ENCODE results near the gene SLA2. TPM values are rescaled to one million over a fixed set of nuclear protein-coding genes. Genes with fewer than 3 reads are reported as not detected.
"Not testable (repeated sequence)": the region's sequence is repeated elsewhere in the genome, so short reads cannot be mapped to it uniquely, and the experiment has no call there.

Gene SLA2
- total RNA-seq, 1 donor from 2014 or later: not detected

DNA sequence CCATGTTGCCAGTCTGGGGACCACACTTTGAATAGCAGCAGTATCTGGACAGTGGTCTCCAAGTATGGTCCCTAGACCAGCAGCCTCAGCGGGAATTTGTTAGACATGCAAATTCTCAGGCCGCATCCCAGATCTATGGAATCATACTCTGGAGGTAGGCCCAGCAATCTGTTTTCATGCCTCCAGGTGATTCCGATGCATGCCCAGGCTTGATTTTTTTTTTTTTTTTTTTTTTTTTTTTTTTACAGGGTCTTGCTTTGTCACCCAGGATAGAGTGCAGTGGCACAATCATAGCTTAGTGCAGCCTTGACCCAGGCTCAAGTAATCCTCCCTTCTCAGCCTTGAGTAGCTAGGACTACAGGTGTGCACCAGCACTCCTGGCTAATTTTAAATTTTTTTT lies 682 bp upstream of the SLA2 start:
- DNase-seq (ENCODE audit: extremely low read depth, low read depth, low spot score): no peak

DNA sequence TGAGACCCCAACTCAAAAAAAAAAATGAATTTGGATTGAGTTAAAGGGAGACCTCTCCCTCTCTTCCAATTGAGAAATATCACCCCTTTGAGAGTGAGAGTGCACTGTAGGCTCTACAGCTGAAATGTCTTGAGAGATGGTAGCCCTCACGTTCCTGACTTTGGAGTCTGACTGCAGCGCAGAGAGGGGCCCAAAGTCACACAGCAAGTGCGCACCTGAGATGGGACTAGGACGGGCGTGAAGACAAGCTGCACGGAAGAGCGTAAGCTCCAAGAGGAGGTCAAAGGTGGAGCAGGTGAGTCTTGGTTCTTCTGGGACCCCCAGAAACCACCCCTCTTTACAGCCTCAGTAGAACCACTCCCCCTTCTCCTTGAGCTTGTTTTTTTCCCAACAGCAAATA lies 643 bp downstream of the SLA2 start:
- no peak for DNase-seq (ENCODE audit: extremely low read depth, low read depth, low spot score)

DNA sequence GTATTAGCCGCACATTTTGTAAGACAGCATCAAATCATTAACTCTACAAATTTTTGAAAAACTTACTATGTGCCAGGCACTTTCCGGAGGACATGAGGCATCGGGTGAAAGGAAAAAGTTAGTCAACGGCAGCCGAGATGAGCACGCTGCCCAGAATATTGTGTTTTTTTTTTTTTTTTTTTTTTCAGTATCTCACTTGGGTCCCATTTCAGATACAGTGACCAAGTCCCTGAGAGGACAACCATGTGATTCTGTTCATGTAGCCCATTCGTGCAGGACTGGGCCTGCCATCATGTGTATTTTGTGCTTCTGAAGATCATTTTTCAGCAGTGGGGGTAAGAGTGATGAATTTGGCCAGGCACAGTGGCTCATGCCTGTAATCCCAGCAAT lies 1.3 kb downstream of the SLA2 start:
- no peak for DNase-seq (ENCODE audit: extremely low read depth, low read depth, low spot score)

DNA sequence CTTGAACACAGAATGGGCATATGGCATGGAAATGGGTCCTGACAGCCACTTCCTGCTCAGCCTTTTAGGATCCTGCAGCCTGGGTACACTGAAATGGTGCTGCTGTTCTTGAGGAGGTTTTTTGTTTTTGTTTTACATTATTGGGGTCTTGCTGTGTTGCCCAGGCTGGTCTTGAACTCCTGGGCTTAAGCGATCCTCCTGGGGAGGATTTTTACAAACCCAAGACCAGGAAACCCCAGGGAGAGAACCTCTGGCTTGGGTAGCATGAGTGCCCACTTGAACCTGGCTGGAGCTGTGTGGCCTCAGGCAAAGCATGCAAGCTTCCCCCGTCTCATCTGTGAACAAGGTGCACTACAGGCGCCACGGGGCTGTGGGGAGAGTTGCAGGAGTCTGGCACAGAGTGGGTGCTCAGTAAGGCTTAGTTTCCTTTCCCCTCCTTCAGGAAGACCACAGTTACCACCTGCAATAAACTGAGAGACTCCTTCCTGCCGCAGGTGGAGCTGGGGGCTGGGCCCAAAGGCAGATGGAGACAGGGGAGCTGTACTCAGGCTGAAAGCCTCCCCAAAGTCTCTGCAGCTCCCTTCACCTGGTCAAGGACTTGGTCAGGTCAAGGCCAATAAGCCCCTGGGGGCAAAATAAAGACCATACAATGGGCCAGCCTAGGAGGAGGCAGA lies 1.8 kb downstream of the SLA2 start:
- no peak for DNase-seq (ENCODE audit: extremely low read depth, low read depth, low spot score)

DNA sequence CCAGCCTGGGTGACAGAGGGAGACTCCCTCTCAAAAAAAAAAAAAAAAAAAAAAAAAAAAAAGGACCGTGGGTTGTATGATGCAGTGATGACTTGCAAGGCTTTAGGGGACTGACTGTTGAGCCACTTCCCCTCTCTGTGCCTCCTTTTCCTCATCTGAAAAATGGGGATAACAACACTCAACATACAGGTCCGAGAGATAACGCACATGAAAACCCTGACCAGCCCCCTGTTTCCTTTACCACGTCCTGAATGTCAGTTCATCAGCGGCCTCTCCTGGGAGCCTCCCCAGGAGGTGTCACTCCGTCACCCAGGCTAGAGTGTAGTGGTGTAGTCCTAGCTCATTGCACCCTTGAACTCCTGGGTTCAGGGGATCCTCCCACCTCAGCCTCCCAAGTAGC lies 3.9 kb downstream of the SLA2 start:
- DNase-seq (ENCODE audit: extremely low read depth, low read depth, low spot score): no peak

DNA sequence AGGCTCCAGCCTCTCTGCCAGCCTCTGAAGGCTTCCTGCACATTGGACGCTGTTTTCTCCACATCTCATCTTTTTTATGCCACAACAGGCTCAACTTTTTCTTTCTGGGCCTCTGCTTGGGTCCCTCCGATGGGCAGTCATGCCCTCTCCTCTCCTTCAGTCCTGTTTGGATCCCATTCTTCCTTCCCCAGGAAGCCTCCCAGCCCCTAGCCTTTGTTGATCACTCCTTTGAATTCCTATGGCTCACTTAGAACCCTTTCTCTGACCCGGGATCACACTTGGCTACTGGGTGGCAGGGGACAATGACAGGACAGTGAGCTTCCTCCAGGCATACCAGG lies 4.5 kb downstream of the SLA2 start:
- DNase-seq (ENCODE audit: extremely low read depth, low read depth, low spot score): no peak

DNA sequence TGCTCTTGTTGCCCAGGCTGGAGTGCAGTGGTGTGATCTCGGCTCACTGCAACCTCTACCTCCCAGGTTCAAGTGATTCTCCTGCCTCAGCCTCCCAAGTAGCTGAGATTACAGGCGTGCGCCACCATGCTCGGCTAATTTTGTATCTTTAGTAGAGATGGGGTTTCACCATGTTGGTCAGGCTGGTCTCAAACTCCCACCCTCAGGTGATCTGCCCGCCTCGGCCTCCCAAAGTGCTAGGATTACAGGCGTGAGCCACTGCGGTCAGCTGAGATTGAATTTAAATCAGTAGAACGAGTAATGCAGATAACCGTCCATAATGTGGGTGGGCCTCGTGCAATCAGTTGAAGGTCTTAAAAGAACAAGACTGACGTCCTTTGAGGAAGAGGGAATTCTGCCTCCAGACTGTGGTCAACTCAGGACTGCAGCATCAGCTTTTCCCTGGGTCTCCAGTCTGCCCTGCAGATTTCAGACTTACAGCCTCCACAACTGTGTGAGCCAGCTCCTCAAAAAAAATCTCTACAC lies 7.1 kb downstream of the SLA2 start:
- not testable (repeated sequence) for DNase-seq (ENCODE audit: extremely low read depth, low read depth, low spot score)

DNA sequence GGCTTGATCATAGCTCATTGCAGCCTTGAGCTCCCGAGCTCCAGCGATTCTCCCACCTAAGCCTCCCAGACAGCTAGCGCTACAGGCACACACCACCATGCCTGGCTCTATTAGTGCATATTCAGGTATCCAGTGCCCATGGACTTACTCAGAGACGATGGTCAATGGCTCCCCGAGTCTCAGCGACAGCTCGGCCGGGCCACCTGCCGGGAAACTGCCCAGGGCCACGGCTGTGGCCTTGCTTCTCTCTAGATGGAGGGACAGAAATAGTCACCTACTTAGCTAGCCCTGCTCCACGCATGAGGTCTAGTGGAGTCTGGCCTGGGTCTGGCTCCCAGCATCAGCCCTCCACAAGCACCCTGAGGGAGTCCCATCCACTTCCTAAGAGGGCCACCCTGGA lies 11.7 kb downstream of the SLA2 start:
- no peak for DNase-seq (ENCODE audit: extremely low read depth, low read depth, low spot score)

DNA sequence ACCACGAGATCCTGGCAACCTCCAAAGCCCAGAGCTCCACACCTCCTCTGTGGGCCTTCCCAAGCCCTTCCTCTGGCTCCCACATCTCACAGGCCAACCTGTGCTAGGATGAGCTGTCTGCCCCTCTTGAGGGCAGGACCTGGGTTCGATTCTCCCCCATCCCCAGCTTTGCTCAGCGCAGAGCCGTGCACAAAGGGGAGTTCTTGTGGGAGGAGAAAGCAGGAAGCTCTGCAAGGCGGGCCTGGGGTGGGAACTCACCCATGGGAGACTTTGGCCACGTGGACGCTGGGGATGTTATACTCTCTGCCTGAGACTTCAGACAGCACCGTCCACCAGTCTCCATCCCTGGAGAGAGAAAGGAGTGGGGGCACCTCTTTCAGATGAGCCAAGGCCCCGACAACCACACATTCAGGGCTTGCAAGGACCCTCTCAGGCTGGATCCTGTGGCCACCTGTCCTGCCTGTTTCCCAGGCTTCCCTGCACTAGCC lies 12.7 kb downstream of the SLA2 start:
- no peak for DNase-seq (ENCODE audit: extremely low read depth, low read depth, low spot score)

DNA sequence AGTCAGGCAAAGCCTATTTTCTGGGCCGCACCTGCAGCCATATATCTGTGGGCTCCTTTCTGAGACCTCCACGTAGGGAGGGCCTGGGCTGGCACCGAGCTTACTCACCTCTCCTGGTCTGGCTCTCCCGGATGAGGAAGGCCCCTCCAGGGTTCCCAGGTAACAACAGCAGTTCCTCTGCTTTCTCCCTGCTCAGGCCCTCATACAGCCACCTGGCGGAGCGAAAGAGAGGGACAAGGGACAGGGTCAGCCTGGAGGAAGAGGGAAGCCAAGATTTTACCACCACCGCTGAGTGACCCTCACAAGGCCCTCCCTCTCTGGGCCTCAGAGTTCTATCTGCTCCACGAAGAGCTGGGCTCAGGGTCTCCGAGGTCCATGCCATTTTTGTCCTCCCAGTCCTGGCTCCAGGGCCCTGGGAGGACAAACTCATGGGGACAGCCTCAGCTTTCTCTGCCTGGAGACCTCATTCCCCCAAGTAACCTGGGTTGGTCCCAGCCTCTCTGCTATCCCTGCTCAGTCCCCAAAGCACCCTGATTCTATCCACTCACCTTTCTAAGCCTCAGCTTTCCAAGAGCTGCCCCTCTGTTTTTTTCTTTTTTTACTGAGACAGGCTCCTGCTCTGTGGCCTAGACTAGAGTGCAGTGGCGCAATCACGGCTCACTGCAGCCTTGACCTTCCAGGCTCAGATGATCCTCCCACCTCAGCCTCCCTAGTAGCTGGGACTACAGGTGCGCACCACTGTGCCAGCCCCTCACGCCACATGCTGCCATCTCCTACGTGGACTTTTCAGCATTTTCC lies 13.3 kb downstream of the SLA2 start:
- no peak for DNase-seq (ENCODE audit: extremely low read depth, low read depth, low spot score)

DNA sequence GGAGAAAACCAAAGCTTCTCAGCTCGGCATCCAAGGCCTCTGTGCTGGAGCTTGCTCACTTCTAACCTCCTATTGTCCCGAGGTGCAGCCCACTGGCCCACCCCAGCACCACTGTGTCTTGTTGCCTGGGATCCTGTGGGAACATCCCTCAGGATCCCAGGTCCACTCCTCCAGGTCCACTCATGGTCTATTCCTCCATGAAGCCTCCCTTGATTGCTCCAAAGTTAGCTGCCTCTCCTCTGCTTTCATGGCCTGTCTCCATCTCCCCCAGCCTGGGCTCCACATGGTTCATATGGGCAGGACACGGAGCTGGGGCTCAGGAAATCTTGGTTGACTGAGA lies 13.9 kb downstream of the SLA2 start:
- DNase-seq (ENCODE audit: extremely low read depth, low read depth, low spot score): no peak

DNA sequence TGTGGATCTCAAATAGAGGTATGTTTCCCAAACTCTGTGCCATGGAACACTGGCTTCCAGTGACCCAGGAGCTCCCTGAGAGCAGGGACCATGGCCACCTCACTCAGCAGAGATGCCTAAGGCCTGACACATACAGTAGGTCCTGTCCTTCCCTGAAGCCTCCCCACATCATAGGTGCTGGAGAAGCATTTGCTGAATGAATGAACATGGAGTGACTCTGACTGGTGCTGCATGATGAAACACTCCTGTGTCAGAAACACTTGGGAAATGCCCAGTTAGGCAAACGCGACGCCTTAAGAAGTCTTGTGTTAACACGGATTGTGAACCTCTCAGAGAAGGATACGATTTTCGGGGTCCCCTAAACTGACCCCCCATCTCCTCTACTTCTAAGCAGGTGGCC lies 14.3 kb downstream of the SLA2 start:
- DNase-seq (ENCODE audit: extremely low read depth, low read depth, low spot score): no peak

DNA sequence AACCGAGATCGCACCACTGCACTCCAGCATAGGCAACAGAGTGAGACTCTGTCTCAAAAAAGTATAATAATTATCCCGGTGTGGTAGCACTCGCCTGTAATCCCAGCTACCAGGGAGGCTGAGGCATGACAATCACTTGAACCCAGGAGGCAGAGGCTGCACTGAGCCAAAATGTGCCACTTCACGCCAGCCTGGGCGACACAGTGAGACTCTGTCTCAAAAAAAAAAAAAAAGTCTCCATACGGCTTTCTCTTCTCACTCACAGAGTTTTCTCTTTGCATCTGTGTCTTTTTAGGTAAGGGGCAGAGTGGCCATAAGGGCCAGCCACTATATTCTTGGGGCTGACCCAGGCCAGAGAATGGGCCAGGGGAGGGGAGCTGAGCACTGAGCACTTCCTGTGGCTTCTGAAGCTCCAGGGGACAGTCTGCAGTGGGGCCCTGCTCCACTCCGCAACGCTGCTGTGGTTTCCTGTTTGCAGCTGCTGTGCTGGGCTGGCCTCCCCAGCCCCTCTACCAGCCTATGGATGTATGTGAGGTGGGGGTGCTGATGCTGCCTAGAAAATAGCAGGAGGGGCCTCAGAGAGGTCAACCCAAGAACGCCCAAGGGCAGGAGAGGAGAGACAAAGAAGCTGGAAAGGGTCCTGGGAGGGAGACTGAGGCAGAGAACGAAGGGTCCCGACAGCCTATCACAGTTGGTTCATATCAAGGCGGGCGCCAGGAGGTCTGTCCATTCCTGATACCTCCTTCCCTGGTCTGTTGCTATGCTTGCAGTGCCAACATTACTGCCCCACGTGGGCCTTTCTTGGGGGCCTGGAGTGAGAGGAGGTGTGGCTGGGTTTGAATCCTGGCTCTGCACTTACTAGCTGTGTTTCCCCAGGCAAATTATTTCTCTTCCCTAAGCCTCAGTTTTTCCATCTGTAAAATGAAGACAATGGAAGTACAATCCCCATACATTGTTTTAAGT lies 16.0 kb downstream of the SLA2 start:
- no peak for DNase-seq (ENCODE audit: extremely low read depth, low read depth, low spot score)

DNA sequence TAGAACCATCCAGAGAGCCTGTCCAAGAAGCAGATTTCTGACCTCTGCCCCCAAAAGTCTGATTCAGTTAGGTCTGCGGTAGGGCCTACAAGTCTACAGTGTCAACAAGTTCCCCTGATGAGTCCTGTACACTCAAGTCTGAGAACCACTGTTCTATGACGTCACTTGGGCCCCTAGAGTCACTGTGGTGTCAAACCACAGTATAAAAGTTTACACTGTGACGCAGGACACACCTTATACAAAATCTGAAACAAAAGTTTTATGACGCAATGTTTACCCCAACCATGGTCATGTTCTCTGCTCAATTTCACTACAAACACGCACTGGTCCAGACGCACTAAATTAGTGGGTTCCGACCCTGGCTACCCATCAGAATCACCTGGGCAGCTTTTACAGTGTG lies 17.9 kb downstream of the SLA2 start:
- DNase-seq (ENCODE audit: extremely low read depth, low read depth, low spot score): no peak

DNA sequence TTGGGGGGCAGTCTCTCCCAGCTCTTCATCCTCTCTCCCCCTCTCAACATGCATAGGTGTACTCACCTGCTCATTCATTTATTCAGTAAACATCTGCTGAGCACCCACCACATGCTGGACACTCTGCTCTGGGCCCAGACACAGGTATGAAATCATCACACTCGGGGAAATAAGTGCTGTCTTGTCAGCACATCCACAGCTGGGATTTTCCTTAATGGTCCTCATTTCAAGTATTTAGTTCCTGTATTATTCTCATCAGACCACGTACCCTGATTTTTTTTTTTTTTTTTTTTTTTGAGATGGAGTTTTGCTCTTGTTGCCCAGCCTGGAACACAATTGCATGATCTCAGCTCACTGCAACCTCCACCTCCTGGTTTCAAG lies 21.1 kb downstream of the SLA2 start:
- DNase-seq (ENCODE audit: extremely low read depth, low read depth, low spot score): no peak

DNA sequence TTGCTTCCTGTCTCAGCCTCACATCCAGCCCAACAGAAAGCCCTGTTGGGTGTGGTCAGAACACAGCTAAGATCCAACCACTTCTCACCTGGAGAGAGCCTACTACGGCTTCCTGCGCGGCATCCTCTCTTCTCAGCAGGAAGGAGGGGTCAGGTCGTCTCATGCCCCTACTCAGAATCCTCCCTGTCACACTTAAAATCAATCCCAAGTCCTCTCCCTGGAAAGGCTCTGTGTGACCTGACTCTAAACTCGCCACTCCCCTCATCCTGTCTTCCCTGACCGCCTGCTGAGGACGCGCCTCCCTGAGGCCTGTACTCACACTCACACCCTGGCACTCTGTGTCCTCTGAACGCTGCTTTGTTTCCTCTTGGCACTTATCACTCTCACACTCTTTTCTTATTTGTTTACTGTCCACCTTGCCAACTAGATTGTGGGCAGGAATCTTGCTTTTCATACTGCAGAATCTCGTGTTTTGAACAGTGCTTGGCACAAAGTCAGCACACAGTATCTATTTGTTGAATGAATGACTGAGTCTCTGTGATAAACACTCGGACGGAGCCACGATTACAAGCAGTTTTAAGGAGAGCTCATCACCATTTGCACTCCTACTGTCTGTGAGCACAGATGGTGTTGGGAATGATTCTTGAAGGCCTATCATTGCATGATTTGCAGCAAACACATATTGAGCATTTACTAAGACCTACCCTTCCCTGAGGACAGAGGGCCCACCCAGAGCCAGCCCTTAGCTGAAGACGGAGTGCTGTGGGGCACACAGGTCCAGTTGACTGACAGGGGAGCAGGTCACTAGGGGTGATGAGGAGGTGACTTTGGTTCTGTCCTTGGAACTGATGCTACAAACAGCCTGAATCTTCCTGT lies 21.7 kb downstream of the SLA2 start:
- no peak for DNase-seq (ENCODE audit: extremely low read depth, low read depth, low spot score)

DNA sequence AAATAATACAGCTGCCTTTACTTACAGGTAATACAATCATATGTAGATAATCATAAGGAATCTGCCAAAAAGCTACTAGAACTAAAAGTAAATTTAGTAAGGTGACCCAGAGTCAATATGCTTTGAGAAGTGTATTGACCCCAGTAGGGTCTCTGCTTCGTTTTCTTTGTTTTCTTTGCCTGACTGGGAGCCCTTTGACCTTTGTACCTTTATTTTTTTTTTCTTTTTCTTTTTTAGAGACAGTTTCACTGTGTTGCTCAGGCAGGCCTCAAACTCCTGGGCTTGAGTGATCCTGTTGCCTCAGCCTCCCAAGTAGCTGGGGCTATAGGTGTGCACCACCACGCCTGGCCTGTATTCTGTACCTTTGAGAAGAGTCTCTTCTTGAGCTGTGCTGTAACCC lies 22.6 kb downstream of the SLA2 start:
- DNase-seq (ENCODE audit: extremely low read depth, low read depth, low spot score): no peak

DNA sequence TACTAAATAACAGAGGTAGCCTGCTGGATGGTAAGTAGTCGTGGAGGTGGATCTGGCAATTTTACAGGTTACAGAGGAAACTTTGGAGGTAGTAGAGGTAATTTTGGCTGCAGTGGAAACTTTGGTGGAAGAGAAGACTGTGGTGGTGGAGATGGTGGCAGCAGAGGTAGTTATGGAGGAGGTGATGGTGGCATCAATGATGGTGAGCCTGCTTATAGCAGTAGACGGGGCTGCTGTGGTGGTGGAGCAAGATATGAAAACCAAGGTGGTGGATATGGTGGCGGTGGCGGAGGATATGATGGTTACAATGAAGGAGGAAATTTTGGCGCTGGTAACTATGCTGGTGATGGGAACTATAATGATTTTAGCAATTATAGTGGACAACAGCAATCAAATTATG lies 25.1 kb downstream of the SLA2 start:
- DNase-seq (ENCODE audit: extremely low read depth, low read depth, low spot score): no peak

DNA sequence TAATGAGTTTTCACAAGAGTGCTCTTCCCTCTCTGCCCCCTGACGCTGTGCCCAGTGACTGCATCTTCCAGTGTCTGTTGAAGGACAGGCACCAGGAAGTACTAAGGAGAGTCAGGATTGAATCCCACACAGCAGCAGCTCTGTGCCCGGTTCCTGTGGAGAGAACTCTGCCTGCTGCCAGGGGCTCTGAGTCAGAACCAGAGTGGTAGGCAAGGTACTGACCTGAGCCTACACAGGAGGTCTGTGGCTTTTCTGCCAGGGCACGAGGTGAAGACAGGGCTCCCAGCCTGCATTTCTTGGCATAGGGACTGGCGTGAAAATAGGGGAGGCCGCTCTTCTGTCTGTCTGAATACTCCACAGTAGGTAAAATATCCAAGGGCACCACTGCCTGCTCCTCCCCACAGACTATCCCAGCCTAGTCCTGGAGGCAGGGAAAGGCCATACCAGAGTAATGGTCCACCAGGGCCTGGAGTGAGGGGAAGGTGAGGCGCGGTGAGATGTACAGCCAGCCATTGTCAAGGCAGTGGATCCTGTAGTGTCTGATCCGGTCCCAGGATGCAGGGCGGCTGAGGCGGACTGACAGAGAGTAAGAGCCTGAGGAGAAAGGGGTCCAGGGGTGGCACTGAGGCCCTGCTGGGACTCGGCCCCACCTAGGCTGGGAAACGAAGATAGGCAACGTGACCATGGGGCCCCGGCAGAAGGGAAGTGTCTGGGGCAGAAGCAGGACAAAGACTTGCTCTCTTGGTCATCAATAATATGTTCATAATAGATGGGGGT lies 31.0 kb downstream of the SLA2 start:
- no peak for DNase-seq (ENCODE audit: extremely low read depth, low read depth, low spot score)

DNA sequence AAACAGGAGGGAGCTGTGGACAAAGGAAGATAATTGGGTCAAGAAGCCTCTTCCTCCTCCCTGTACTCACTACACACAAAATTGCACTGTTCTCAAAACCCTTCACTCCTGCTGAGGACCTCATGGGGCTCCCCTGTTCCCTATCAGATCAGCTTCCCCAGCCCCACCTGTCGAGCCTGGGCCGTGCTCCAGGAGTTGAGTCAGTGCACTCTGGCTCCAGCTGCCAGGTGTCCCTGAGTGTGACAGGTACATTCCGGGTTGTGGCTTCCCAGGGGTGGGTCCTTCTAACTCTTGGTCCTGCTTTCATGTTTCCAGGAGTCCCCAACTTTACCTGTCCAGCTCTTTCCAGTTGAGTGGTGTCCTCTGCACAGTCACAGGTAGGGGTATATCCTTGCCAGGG lies 32.0 kb downstream of the SLA2 start:
- no peak for DNase-seq (ENCODE audit: extremely low read depth, low read depth, low spot score)
